ENCODE measurements around the gene SYNE2.

Gene SYNE2

GRCh38 chr14:63952933-63953437 is 100.2 kb downstream of the SYNE2 start:
- DNase-seq (ENCODE audit: low read depth in 2 of 2) = no peak

DNA sequence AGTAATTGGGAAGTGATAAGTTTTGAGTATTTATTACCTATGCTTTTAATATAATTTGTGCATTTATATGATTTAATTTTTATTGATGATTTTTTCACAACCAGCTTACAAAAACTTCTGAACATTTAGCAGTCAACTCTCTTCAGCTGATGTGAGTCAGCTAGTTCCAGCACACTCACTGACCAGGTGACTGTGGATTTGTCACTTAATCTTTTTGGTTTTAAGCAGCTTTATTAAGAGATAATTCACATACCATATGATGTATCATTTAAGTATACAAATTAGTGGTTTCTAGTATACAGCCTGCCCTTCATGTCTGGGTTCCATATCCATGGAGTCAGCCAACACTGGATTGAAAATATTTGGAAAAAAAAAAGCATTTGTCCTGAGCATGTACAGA is 103.5 kb downstream of the SYNE2 start:
- no peak for DNase-seq (ENCODE audit: low read depth in 2 of 2)

- no peak for DNase-seq (ENCODE audit: low read depth in 2 of 2)
Observed at GRCh38 chr14:63960926-63961567, 108.2 kb downstream of the SYNE2 start.

DNA sequence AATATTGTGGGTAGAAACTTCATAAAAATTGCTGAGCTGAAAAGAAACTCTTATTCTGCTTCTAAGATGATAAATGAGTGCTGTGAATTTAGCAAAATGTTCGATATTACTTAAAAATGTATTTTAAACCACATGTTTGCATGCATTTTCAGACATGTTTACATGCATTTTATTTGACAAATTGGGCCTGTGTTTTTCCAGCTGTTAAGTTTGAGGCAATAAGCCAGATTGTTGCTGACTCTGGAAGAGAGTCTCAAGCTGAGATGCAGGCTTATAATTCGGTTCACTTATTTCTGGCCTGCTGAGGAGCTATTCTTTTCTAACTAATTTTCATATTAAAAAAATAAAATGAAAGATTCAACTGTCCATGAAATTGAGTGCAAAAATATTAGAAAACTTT is 110.1 kb downstream of the SYNE2 start:
- DNase-seq (ENCODE audit: low read depth in 2 of 2) = no peak

DNA sequence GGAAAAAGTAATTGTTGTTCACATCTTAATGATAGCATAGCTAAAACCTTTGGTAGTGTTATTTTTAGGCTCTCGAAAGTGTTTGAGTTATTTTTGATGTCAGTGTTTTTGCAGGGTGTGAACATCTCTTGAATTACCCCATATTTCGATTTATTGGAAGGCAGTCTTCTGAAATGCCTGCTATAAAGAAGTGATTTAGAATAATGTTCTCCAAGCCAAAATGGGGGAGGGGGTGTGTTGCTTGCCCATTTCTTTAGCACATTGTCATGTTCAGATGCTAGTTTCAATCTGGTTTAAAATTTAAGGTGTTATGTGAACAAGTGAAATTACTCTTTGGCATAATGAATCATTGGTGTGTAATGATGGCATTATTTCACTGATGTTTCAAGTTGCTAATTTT is 110.6 kb downstream of the SYNE2 start:
- DNase-seq (ENCODE audit: low read depth in 2 of 2) = no peak

DNA sequence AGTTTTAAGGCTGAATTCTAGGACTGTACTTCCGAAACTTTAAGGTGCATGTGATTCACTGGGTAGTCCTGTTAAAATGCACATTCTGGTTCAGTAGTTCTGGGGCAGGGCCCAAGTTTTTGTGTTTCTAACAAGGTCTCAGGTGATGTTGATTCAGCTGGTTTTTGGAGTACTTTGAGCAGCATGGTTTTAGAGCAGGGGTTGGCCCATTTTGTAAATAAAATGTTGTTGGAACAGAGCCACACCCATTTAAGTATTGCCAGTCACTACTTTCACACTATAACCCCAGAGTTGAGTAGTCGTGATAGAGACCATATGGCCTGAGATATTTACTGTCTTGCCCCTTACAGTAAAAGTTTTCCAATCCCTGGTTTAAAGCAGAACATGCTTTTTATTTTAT is 111.3 kb downstream of the SYNE2 start:
- DNase-seq (ENCODE audit: low read depth in 2 of 2) = no peak

DNA sequence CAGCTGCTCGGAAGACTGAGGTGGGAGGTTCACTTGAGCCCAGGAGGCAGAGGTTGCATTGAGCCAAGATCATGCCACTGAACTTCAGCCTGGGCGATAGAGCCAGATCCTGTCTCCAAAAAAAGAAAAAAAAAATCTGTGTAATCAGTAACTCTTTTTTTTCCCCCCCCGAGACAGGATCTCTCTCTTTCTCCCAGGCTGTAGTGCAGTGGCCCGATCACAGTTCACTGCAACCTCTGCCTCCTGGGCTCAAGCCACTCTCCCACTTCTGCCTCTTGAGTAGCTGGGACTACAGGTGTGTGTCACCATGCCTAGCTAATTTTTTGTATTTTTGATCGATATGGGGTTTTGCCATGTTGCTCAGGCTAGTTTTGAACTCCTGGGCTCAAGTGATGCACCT is 113.6 kb downstream of the SYNE2 start:
- no peak for DNase-seq (ENCODE audit: low read depth in 2 of 2)

DNA sequence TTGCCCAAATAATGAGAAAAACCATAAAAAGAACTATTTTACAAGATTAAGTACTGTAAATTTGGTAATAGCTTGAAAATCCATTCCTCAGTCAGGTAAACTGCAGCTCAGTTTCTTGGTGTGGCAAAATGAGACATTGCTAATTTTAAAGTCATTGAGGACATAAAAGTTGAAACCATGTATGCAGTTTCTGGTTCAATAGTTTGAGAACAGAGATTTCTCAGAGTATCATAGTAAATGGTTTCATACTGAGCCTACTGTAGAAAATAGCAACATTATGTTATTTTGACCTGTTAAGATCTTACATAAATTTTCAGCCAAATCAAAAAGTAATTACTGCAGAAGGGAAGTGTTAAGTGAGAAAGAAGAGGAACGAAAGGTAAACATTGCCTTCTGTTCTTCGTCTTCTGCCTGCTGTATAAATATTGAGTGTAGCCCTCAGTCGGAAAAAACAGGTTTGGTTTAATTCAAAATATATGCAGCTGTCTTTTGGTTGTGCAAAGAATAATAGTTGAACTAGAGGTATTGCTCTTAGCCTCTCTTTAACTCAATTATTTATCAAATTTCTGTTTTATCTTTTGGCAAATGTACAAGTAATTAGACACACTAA is 119.6 kb downstream of the SYNE2 start:
- DNase-seq (ENCODE audit: low read depth in 2 of 2) = no peak

GRCh38 chr14:63974176-63974575 is 121.4 kb downstream of the SYNE2 start:
- DNase-seq (ENCODE audit: low read depth in 2 of 2) = no peak

GRCh38 chr14:63981569-63981968 is 128.8 kb downstream of the SYNE2 start:
- DNase-seq (ENCODE audit: low read depth in 2 of 2) = no peak

DNA sequence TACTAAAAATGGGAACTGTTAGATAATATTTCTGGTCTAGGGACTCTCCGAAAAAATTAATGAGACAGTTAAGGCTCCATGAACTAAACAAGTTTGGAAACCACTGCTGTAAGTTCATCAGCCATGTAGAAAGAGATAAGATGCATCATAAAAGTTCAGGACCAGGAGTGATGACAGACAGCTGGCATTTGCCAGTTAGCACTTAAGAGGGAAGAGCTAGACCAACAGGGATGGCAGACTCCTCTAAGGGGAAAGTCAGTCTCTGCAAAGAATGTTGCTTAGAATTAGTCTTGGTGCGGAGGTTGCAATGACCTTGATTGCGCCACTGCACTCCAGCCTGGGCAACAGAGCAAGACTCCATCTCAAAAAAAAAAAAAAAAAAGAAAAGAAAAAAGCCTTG is 129.4 kb downstream of the SYNE2 start:
- DNase-seq (ENCODE audit: low read depth in 2 of 2) = no peak

- DNase-seq (ENCODE audit: low read depth in 2 of 2) = no peak
Observed at GRCh38 chr14:63982629-63983028, 129.8 kb downstream of the SYNE2 start.

DNA sequence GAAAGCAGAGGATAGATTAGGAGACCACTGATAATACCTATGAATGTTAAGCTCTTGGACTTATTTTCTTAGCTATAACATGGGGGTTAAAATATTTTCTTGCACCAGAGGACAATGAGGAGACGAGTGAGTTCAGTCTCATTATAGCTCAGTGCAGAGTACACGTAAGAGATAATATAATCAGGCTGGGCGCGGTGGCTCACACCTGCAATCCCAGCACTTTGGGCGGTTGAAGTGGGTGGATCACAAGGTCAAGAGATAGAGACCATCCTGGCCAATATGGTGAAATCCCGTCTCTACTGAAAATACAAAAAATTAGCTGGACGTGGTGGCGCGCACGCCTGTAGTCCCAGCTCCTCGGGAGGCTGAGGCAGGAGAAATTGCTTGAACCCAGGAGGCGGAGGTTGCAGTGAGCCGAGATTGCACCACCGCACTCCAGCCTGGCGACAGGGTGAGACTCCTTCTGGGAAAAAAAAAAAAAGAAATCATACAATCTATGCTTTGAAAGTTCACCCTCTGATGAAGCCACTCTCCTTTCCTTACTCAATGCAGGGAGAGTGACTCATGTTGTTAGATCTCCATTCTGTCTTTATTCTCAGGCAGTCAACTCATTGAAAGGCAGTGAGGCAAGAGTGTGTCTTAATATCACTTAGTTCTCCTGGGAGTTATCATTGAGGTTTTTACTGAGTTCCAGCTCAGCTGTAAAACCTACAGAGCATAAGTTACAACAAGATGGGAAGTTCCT is 134.2 kb downstream of the SYNE2 start:
- DNase-seq (ENCODE audit: low read depth in 2 of 2) = no peak

- DNase-seq (ENCODE audit: low read depth in 2 of 2) = no peak
Observed at GRCh38 chr14:63988579-63988978, 135.8 kb downstream of the SYNE2 start.

GRCh38 chr14:63991833-63992232 is 139.0 kb downstream of the SYNE2 start:
- DNase-seq (ENCODE audit: low read depth in 2 of 2) = no peak

DNA sequence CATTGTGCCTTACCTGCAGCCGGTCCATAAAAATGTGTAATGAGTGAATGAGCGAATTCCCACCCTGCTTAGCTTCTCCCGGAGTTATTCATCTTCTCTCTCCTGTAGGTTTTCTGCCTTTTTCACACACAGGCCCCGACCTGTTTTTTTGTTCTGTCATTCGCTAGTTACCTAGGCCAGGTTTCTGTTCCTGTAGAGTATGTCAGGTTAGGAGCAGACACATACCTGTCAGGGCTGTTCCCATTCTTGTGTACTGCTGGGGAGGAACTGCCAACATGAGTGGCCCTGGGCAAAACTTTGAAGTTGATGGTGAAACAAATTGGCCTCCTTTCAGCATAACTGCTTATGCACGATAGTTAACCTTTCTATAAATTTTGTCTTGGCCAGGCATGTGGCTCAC is 140.1 kb downstream of the SYNE2 start:
- DNase-seq (ENCODE audit: low read depth in 2 of 2) = no peak

DNA sequence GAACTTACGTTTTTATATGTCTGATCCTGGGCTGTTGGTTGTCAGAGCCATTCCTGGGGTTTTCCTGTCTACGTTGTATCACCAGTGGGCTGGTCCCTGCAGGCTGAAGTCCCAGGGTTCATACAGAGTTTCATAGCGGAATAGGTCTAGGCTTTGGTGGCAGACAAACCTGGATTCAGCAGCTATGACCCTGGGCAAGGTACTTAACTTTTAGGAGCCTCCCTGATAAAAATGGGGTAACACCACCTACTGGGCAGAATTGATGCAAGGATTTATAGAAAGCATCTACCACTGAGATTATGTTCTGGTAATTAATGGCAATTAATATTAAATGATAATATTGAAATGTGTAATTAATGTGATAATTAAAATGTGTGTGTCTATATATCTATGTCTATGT is 141.2 kb downstream of the SYNE2 start:
- DNase-seq (ENCODE audit: low read depth in 2 of 2) = no peak

DNA sequence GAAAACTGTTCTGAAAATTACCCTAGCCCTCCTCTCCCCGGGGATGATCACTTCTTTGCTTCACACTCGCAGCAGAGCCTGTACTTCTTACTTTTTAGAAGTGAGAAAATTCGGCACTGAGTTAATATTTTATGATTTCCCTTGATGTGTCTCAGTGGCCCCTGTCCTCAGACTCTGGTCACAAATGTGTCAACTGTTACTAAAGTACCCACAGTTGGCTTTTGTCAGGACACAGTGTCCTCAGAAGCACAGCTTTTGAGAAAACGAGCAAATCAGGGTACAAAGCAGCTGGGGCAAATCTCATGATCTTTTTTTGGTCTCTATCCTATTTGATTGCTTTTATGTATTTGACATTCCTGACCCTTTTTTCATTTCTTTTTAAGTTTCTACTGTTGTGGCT is 142.5 kb downstream of the SYNE2 start:
- no peak for DNase-seq (ENCODE audit: low read depth in 2 of 2)

- DNase-seq (ENCODE audit: low read depth in 2 of 2) = no peak
Observed at GRCh38 chr14:63996016-63996415, 143.2 kb downstream of the SYNE2 start.

DNA sequence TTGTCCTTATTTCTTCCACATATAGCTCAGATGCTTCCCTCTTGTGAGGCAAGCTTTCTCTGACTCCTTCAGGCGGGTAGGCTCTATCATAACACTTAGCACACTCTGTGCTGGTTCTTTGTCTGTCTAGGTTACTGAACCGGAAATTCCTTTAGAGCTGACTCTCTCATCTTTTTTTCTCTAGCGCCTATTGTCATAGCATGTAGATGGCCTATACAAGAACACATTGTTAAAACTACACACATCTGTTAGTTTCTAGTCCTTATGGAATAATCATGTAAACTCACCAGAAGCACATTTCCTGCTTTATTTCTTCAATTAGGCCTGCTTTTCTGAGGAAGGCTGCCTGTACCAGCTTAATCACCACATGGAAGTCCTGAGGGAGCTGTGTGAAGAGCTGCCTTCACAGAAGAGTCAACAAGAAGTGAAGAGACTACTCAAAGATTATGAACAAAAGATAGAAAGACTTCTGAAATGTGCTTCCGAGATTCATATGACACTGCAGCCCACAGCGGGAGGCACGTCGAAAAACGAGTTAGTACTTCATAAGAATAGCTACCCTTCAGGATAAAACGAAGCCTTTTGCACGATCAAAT is 143.9 kb downstream of the SYNE2 start:
- DNase-seq (ENCODE audit: low read depth in 2 of 2) = no peak

GRCh38 chr14:64000749-64001148 is 147.9 kb downstream of the SYNE2 start:
- DNase-seq (ENCODE audit: low read depth in 2 of 2) = no peak

DNA sequence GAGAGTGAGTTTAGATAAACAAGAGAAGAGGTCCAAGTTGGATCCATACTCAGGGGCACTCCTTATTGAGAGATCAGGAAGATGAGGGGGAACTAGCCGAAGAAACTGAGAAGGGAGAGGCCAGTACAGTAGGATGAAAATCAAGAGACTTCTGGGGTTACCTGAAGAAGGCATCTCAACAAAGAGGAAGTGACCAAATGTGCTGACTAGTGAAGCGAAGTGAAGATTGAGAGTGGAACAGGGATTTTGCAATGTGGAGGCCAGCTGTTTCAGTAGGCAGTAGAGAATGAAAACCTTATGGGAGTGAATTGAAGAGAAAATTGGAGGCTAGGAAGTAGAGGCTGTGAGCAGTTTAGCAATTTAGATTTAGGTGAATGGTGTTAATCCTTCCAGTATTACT is 153.0 kb downstream of the SYNE2 start:
- no peak for DNase-seq (ENCODE audit: low read depth in 2 of 2)

- DNase-seq (ENCODE audit: low read depth in 2 of 2) = no peak
Observed at GRCh38 chr14:64008016-64008415, 155.2 kb downstream of the SYNE2 start.
